HepG2 (cell line): ENCODE results near the gene RNF149. TPM values are rescaled to one million over a fixed set of nuclear protein-coding genes. Genes with fewer than 3 reads are reported as not detected.

Source experiments
- ATAC-seq: fragments of 200-7000 bp; cut with Tn5 transposase; 3 replicates; pipeline ENCODE4 v1.9.1; 2020; ENCODE audit warnings: mild to moderate bottlenecking, moderate library complexity
- BruUV-seq: library from RNA; stranded (reverse); fragments of 400-500 nt; replicated peaks from 2 replicates; lab custom pipeline; 2021; lab: Mats Ljungman, UMichigan
- CTCF ChIA-PET: fragments of 300-600 bp; formaldehyde crosslinking; extraction: SDS; loops from one replicate; lab custom pipeline; 2021; ENCODE audit warnings: low total read pairs, inconsistent platforms, low intra/inter-chr PET ratio; lab: Yijun Ruan, JAX
- POLR2A ChIA-PET: fragments of 350-600 bp; sonication (Branson Sonifier 250); formaldehyde crosslinking; loops from one replicate; lab custom pipeline; 2020; ENCODE audit warnings: antibody characterized with exemption, inconsistent platforms; lab: Yijun Ruan, JAX
- DNase-seq: peaks from one replicate; pipeline ENCODE4 v3.0.0-alpha.2; 2015; ENCODE audit warnings: low spot score
- FAIRE-seq: peaks from 3 replicates; lab custom pipeline; 2011; peaks lifted over from hg19 to GRCh38; lab: Jason Lieb, UNC
- H2AFZ ChIP-seq: one replicate; pipeline ENCODE4 v1.6.1; 2011; ENCODE audit warnings: low read length, inconsistent platforms
- H3K27ac ChIP-seq: fragments of 300-600 bp; 3 replicates; pipeline ENCODE4 v1.8.0; 2011; ENCODE audit warnings: mixed run types, mild to moderate bottlenecking, mixed read lengths, low read length, inconsistent platforms; ENCODE audit not compliant: insufficient read depth; ENCODE audit errors: extremely low read length
- H3K27me3 ChIP-seq, 2 experiments: fragments of 200-600 bp in 1 of 2; 2 replicates in 1 of 2; 3 replicates in 1 of 2; pipeline versions ENCODE4 v1.6.0 to v1.8.0; 2011; ENCODE audit warnings: low read length in 2 of 2, mild to moderate bottlenecking in 2 of 2, moderate library complexity in 2 of 2, inconsistent platforms in 1 of 2; ENCODE audit not compliant: insufficient read depth in 2 of 2, control insufficient read depth in 1 of 2
- H3K36me3 ChIP-seq, 2 experiments: fragments of 200-600 bp in 1 of 2; replicated peaks in 1 of 2; 2 replicates in 1 of 2; 3 replicates in 1 of 2; pipeline versions ENCODE4 v1.5.1 to v1.8.0; 2011; ENCODE audit warnings: low read length in 2 of 2, inconsistent platforms in 1 of 2; ENCODE audit not compliant: insufficient read depth in 2 of 2, control insufficient read depth in 1 of 2
- H3K4me1 ChIP-seq: 2 replicates; pipeline ENCODE4 v1.5.1; 2012; ENCODE audit warnings: low read length, inconsistent platforms; ENCODE audit not compliant: insufficient read depth
- H3K4me2 ChIP-seq: 2 replicates; pipeline ENCODE4 v1.6.0; 2011; ENCODE audit warnings: low read depth, low read length, inconsistent platforms
- H3K4me3 ChIP-seq, 3 experiments: fragments of 200-600 bp in 1 of 3; sonication (generic), shearing (Covaris generic) in 1 of 3; replicated peaks in 1 of 3; 2 replicates each; pipeline ENCODE4 v1.5.1; 2011 to 2016; ENCODE audit warnings: low read length in 3 of 3, inconsistent platforms in 2 of 3, low read depth in 2 of 3, mild to moderate bottlenecking in 2 of 3, control low read depth in 1 of 3, mixed read lengths in 1 of 3; ENCODE audit not compliant: insufficient read depth in 1 of 3
- H3K79me2 ChIP-seq: one replicate; pipeline ENCODE4 v1.6.1; 2011; ENCODE audit warnings: low read length, inconsistent platforms; ENCODE audit not compliant: insufficient read depth
- H3K9ac ChIP-seq: 2 replicates; pipeline ENCODE4 v1.6.0; 2011; ENCODE audit warnings: mild to moderate bottlenecking, low read depth, low read length, inconsistent platforms; ENCODE audit not compliant: insufficient read depth
- H3K9me3 ChIP-seq: 2 replicates; pipeline ENCODE4 v1.5.1; 2012; ENCODE audit warnings: mild to moderate bottlenecking, low read length
- H4K20me1 ChIP-seq: 2 replicates; pipeline ENCODE4 v1.6.0; 2011; ENCODE audit warnings: inconsistent platforms, mild to moderate bottlenecking, low read length, moderate library complexity; ENCODE audit not compliant: insufficient read depth
- ASH2L ChIP-seq: fragments of 300-600, 200-600 bp; sonication (generic); IDR thresholded peaks from 2 replicates; pipeline ENCODE4 v1.7.0; 2017; ENCODE audit warnings: low read depth, mild to moderate bottlenecking, moderate library complexity, mixed read lengths, low read length; ENCODE audit not compliant: insufficient read length
- CENPX ChIP-seq: sonication (generic); formaldehyde crosslinking; IDR thresholded peaks from 2 replicates; pipeline ENCODE4 v1.9.0; 2021; ENCODE audit warnings: mild to moderate bottlenecking, missing genetic modification reagents, moderate library complexity
- GFI1 ChIP-seq: sonication (generic); formaldehyde crosslinking; IDR thresholded peaks from 2 replicates; pipeline ENCODE4 v1.5.0; 2020; ENCODE audit warnings: missing genetic modification reagents, mild to moderate bottlenecking, borderline replicate concordance
- HNF4A ChIP-seq: sonication (generic); formaldehyde crosslinking; IDR thresholded peaks from 2 replicates; pipeline ENCODE4 v1.4.0; 2020; ENCODE audit warnings: missing genetic modification reagents
- MED13 ChIP-seq: sonication (generic); formaldehyde crosslinking; IDR thresholded peaks from 2 replicates; pipeline ENCODE4 v1.5.0; 2020; ENCODE audit warnings: missing genetic modification reagents
- MTERF4 ChIP-seq: sonication (generic); formaldehyde crosslinking; IDR thresholded peaks from 2 replicates; pipeline ENCODE4 v1.8.0; 2023; ENCODE audit warnings: mild to moderate bottlenecking, missing genetic modification reagents
- NAIF1 ChIP-seq: sonication (generic); formaldehyde crosslinking; IDR thresholded peaks from 2 replicates; pipeline ENCODE4 v1.5.0; 2020; ENCODE audit warnings: mild to moderate bottlenecking, missing genetic modification reagents, borderline replicate concordance
- RARA ChIP-seq: IDR thresholded peaks from 2 replicates; pipeline ENCODE4 v1.6.1; 2016; ENCODE audit warnings: missing genetic modification reagents, missing compliant biosample characterization
- RXRB ChIP-seq: IDR thresholded peaks from 2 replicates; pipeline ENCODE4 v1.6.1; 2016; ENCODE audit warnings: borderline replicate concordance, missing genetic modification reagents, missing compliant biosample characterization
- SOX13 ChIP-seq, 3 experiments: fragments of 450-650 bp in 1 of 3; sonication (generic) in 1 of 3; formaldehyde crosslinking in 1 of 3; IDR thresholded peaks in 2 of 3; conservative IDR thresholded peaks in 1 of 3; 2 replicates each; pipeline versions ENCODE4 v1.5.0 to v1.6.1; 2016 to 2020; ENCODE audit warnings: antibody characterized with exemption in 1 of 3, mild to moderate bottlenecking in 1 of 3, missing compliant biosample characterization in 1 of 3, missing genetic modification reagents in 1 of 3, moderate library complexity in 1 of 3
- ZNF646 ChIP-seq: sonication (generic); formaldehyde crosslinking; IDR thresholded peaks from 2 replicates; pipeline ENCODE4 v1.9.0; 2021; ENCODE audit warnings: mild to moderate bottlenecking, missing genetic modification reagents
- ZNF737 ChIP-seq: sonication (generic); formaldehyde crosslinking; IDR thresholded peaks from 2 replicates; pipeline ENCODE4 v1.5.0; 2020; ENCODE audit warnings: missing genetic modification reagents, mild to moderate bottlenecking, borderline replicate concordance
- WGBS: methylation state at CpG from one replicate; pipeline ENCODE4 v1.1.6; 2017; ENCODE audit warnings: low lambda C conversion rate; 5-methylcytosine and 5-hydroxymethylcytosine counted together
- in situ Hi-C: cut with HindIII; loops from 2 replicates; pipeline ENCODE4 v1.10.0; 2017; ENCODE audit warnings: low pct_unique_long_range_greater_than_20kb; ENCODE audit not compliant: extremely low pct_ligation_motif_present
- intact Hi-C: fragments of 100-400 bp; cut with micrococcal nuclease; formaldehyde crosslinking; loops from one replicate; pipeline ENCODE4 v1.10.0; 2022; ENCODE audit not compliant: unreplicated experiment
- polyA plus RNA-seq, 8 experiments: library from polyadenylated mRNA; depleted of rRNA in 3 of 8; stranded (reverse) in 7 of 8; unstranded in 1 of 8; fragments of >200 nt; fragmentation: Illumina TruSeq in 4 of 8; extraction: Trizol in 4 of 8; gene quantifications; 2 replicates each; pipeline versions ENCODE4 v1.2.1 to v1.2.3, GENCODE V29; 2011 to 2016; ENCODE audit warnings: low read depth in 4 of 8, missing spikeins in 1 of 8, mixed read lengths in 1 of 8; ENCODE audit not compliant: insufficient read depth in 1 of 8
- total RNA-seq, 5 experiments: library from RNA; depleted of rRNA; stranded (reverse); fragments of >200 nt; fragmentation: Illumina TruSeq; extraction: Trizol; gene quantifications; 2 replicates each; pipeline ENCODE4 v1.2.3, GENCODE V29; 2016; ENCODE audit warnings: low read depth in 1 of 5
- TF ChIP-seq, protein P1 (sequence below): IDR thresholded peaks from 2 replicates; pipeline ENCODE4 v1.6.1; 2016; ENCODE audit warnings: low read depth, control low read depth
- TF ChIP-seq, protein P2 (sequence below): sonication (generic); formaldehyde crosslinking; IDR thresholded peaks from 2 replicates; pipeline ENCODE4 v1.5.1; 2020; ENCODE audit warnings: mild to moderate bottlenecking, missing genetic modification reagents, borderline replicate concordance

RNF149 gene
- total and polyA plus RNA-seq, 2 of the 13 experiments (the other 11 are each of a cell fraction or from before 2014, with no cell fraction given), result 87.6 to 109 TPM

DNA sequence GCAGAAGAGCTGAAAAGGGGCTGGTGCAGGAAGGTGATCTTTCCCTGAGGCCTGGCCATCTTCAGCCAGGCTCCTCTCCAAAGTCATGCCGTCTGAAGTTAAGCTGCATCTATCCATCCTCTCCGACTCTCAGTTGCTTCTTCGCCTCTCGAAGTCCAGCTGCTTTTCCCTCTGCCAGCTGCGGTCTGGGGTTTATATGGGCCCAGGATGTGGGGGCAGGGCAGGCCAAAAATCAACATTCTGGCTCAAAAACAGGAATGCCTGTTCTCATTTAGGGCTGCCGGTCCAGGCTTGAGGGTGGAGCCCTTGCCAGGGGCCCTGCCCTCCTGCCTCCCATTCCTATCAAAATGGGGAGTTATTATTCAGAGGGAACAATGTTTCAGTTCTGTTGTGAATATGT lies 47.6 kb upstream of the RNF149 start:
- H3K4me1 ChIP-seq, result peaks cover 18% of the 10 kb centered on the region
- H3K9ac ChIP-seq, result no peak overlapping the region
- no peaks in the 10 kb centered on the region for H3K36me3 ChIP-seq
- no peak overlapping the region for H3K4me2 ChIP-seq
- POLR2A ChIA-PET, result no interaction called here
- DNase-seq (no peak), FAIRE-seq (no peak), ATAC-seq (no peak)
- no peak overlapping the region for H2AFZ ChIP-seq
- H4K20me1 ChIP-seq, result no peaks in the 10 kb centered on the region
- CTCF ChIA-PET, result no interaction called here
- in situ Hi-C loops, result no loop called here
- no peaks in the 10 kb centered on the region for H3K9me3 ChIP-seq
- intact Hi-C loops, result no loop called here
- peaks cover 0 to 8% of the 10 kb centered on the region in 2 experiments; a peak in 3 of 5 replicates for H3K27me3 ChIP-seq
- no peaks in the 10 kb centered on the region for H3K79me2 ChIP-seq
- BruUV-seq, result no TSS peak
- H3K4me3 ChIP-seq, result no peak overlapping the region
- WGBS, result 43% methylated on average over 6 of the region's 6 CpGs
- H3K27ac ChIP-seq, result no peak overlapping the region
- no peak for TF ChIP-seq SOX13 (IDR thresholded peaks at IDR 0.05)
- TF ChIP-seq SOX13 (CRISPR knock-in tag; conservative IDR thresholded peaks at IDR 0.05 in 1 of 2, IDR thresholded peaks at IDR 0.05 in 1 of 2), result no peak
- no peak for TF ChIP-seq ASH2L
- TF ChIP-seq, protein P1, sequence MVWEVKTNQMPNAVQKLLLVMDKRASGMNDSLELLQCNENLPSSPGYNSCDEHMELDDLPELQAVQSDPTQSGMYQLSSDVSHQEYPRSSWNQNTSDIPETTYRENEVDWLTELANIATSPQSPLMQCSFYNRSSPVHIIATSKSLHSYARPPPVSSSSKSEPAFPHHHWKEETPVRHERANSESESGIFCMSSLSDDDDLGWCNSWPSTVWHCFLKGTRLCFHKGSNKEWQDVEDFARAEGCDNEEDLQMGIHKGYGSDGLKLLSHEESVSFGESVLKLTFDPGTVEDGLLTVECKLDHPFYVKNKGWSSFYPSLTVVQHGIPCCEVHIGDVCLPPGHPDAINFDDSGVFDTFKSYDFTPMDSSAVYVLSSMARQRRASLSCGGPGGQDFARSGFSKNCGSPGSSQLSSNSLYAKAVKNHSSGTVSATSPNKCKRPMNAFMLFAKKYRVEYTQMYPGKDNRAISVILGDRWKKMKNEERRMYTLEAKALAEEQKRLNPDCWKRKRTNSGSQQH (CRISPR knock-in tag), result no peak
- no peak for TF ChIP-seq RXRB (CRISPR knock-in tag)
- TF ChIP-seq, protein P2, sequence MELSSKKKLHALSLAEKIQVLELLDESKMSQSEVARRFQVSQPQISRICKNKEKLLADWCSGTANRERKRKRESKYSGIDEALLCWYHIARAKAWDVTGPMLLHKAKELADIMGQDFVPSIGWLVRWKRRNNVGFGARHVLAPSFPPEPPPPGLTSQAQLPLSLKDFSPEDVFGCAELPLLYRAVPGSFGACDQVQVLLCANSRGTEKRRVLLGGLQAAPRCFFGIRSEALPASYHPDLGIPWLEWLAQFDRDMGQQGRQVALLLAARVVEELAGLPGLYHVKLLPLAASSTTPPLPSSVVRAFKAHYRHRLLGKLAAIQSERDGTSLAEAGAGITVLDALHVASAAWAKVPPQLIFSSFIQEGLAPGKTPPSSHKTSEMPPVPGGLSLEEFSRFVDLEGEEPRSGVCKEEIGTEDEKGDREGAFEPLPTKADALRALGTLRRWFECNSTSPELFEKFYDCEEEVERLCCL (CRISPR knock-in tag), result no peak
- TF ChIP-seq HNF4A, result no peak
- TF ChIP-seq CENPX (CRISPR knock-in tag), result no peak
- TF ChIP-seq NAIF1 (CRISPR knock-in tag), result no peak
- no peak for TF ChIP-seq ZNF646 (CRISPR knock-in tag)
- no peak for TF ChIP-seq GFI1
- no peak for TF ChIP-seq MTERF4 (CRISPR knock-in tag)
- no peak for TF ChIP-seq RARA (CRISPR knock-in tag)
- TF ChIP-seq MED13 (CRISPR knock-in tag), result no peak
- no peak for TF ChIP-seq ZNF737 (CRISPR knock-in tag)
